Left lung (tissue), 10 donors: ENCODE data around the gene C1QA. TPM values are rescaled to one million over a fixed set of nuclear protein-coding genes. Genes with fewer than 3 reads are reported as not detected.

Experiments
- ATAC-seq: fragments of 200-7000 bp; cut with Tn5 transposase; one replicate; pipeline ENCODE4 v1.9.1; 2020; ENCODE audit warnings: moderate library complexity
- DNase-seq, 4 donors: peaks; one replicate each; pipeline ENCODE4 v3.0.0-alpha.2; 2013 to 2020
- H3K27ac ChIP-seq, 2 donors: fragments of 200-600 bp; sonication (generic) in 1 of 2; one replicate each; pipeline versions ENCODE4 v1.5.0 to v1.8.0; 2020 to 2021
- H3K27me3 ChIP-seq, 2 donors: fragments of 200-600 bp; sonication (generic) in 1 of 2; one replicate each; pipeline versions ENCODE4 v1.5.0 to v1.8.0; 2020 to 2021
- H3K36me3 ChIP-seq, 2 donors: fragments of 200-600 bp; sonication (generic) in 1 of 2; one replicate each; pipeline versions ENCODE4 v1.5.0 to v1.8.0; 2020 to 2021
- H3K4me1 ChIP-seq, 2 donors: fragments of 200-600 bp; one replicate each; pipeline ENCODE4 v1.8.0; 2021
- H3K4me3 ChIP-seq, 2 donors: fragments of 200-600 bp; sonication (generic) in 1 of 2; one replicate each; pipeline versions ENCODE4 v1.5.0 to v1.8.0; 2020 to 2021; ENCODE audit warnings: mild to moderate bottlenecking in 1 of 2
- H3K9me3 ChIP-seq, 2 donors: fragments of 200-600 bp; sonication (generic) in 1 of 2; one replicate each; pipeline versions ENCODE4 v1.5.0 to v1.8.0; 2020 to 2021
- intact Hi-C, 2 donors: fragments of 100-400 bp; cut with DNase I; formaldehyde crosslinking; loops; one replicate each; pipeline versions ENCODE4 v1.11.2 to v1.14.2; 2022
- microRNA-seq, 2 donors: library from miRNA; unstranded; fragments of <30 nt; microRNA quantifications; one replicate each; pipeline ENCODE4, GENCODE V29; 2019
- polyA plus RNA-seq, 6 donors: library from polyadenylated mRNA; unstranded; fragments of 120-200 nt; gene quantifications; one replicate each; pipeline ENCODE4 v1.2.1, GENCODE V29; 2013; ENCODE audit not compliant: insufficient read length in 6 of 6
- total RNA-seq, 2 donors: library from RNA; stranded (reverse); fragmentation: NEBNext Ultra II Directional; extraction: Animal tissue kit (Norgen Biotek cat#: 25700); gene quantifications; one replicate each; pipeline ENCODE4 v1.2.1, GENCODE V29; 2021
- TF ChIP-seq, protein P1 (sequence below), 2 donors: fragments of 200-600 bp; sonication (generic) in 1 of 2; IDR thresholded peaks; one replicate each; pipeline versions ENCODE4 v1.5.0 to v1.8.0; 2021; ENCODE audit warnings: antibody characterized with exemption in 2 of 2
- donor health status: DM: no; HTN: yes; CAD: no.
- donor health status: DM: no; HTN: no; CAD: no.

The C1QA gene
- total and polyA plus RNA-seq, 8 donors: 15.3 to 476 (median 24.1) TPM

DNA sequence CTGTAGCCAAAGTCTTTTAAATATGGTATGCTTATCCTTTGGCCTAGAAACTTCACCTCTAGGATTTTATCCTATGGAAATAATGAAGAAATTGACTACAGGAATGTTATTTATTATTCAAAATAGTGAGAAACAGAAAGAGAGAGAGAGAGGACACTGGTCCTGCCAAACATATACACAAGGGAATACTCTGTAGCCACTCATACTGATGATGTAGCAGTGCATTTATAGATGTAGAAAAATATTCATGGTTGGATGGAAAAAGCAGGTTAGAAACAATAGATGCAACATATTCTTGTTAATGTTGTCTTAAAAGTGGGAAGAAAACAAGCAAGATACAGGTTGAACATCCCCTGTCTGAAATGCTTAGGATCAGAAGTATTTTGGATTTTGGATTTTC lies 52.0 kb downstream of the C1QA start:
- no peaks in the 10 kb centered on the region for H3K36me3 ChIP-seq
- no peak for ATAC-seq
- H3K27me3 ChIP-seq: peaks cover 0 to 45% of the 10 kb centered on the region in 2 donors
- TF ChIP-seq, protein P1, sequence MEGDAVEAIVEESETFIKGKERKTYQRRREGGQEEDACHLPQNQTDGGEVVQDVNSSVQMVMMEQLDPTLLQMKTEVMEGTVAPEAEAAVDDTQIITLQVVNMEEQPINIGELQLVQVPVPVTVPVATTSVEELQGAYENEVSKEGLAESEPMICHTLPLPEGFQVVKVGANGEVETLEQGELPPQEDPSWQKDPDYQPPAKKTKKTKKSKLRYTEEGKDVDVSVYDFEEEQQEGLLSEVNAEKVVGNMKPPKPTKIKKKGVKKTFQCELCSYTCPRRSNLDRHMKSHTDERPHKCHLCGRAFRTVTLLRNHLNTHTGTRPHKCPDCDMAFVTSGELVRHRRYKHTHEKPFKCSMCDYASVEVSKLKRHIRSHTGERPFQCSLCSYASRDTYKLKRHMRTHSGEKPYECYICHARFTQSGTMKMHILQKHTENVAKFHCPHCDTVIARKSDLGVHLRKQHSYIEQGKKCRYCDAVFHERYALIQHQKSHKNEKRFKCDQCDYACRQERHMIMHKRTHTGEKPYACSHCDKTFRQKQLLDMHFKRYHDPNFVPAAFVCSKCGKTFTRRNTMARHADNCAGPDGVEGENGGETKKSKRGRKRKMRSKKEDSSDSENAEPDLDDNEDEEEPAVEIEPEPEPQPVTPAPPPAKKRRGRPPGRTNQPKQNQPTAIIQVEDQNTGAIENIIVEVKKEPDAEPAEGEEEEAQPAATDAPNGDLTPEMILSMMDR (IDR thresholded peaks at IDR 0.05): no peak
- H3K9me3 ChIP-seq: no peaks in the 10 kb centered on the region
- no peak overlapping the region for H3K4me3 ChIP-seq
- H3K4me1 ChIP-seq: no peaks in the 10 kb centered on the region
- no peak for DNase-seq
- intact Hi-C loops: no loop called here
- H3K27ac ChIP-seq: no peak overlapping the region

Small RNA genes within 50 kb of the gene (microRNA-seq; reads per million reads assigned to microRNA genes)
- 0 to 0.27 reads per million in 2 donors for gene MIR6127

Other genes with a start within 250 kb of the C1QA start
- 10 to 100 TPM; 19.6 to 20.6 TPM for gene ZBTB40, start 184.8 kb upstream of the C1QA start, total RNA-seq
- gene ZBTB40, start 184.8 kb upstream of the C1QA start, polyA plus RNA-seq: 10 to 100 TPM; 16.0 to 24.8 (median 21.5) TPM
- gene EPHA8, start 73.1 kb upstream of the C1QA start, total RNA-seq: not detected
- gene EPHA8, start 73.1 kb upstream of the C1QA start, polyA plus RNA-seq: under 1 TPM in 3 of 6 donors, not detected in 3; 0.07 to 0.21 (median 0.18) TPM
- 100 to 1,000 TPM; 378 to 577 TPM for gene C1QC, start 7.0 kb downstream of the C1QA start, total RNA-seq
- 10 to 100 TPM; 21.3 to 28.5 (median 25.5) TPM for gene C1QC, start 7.0 kb downstream of the C1QA start, polyA plus RNA-seq
- 100 to 1,000 TPM; 611 to 648 TPM for gene C1QB, start 16.6 kb downstream of the C1QA start, total RNA-seq
- 10 to 100 TPM; 12.3 to 18.4 (median 16.9) TPM for gene C1QB, start 16.6 kb downstream of the C1QA start, polyA plus RNA-seq
- gene EPHB2, start 74.2 kb downstream of the C1QA start, total RNA-seq: 10 to 100 TPM; 11.3 to 15.9 TPM
- 10 to 100 TPM; 13.7 to 21.0 (median 18.6) TPM for gene EPHB2, start 74.2 kb downstream of the C1QA start, polyA plus RNA-seq